ENCODE data around the gene IL7R. TPM values are rescaled to one million over a fixed set of nuclear protein-coding genes. Genes with fewer than 3 reads are reported as not detected.

Gene IL7R
- total RNA-seq, 1 donor from 2014 or later = 6.6 TPM

DNA sequence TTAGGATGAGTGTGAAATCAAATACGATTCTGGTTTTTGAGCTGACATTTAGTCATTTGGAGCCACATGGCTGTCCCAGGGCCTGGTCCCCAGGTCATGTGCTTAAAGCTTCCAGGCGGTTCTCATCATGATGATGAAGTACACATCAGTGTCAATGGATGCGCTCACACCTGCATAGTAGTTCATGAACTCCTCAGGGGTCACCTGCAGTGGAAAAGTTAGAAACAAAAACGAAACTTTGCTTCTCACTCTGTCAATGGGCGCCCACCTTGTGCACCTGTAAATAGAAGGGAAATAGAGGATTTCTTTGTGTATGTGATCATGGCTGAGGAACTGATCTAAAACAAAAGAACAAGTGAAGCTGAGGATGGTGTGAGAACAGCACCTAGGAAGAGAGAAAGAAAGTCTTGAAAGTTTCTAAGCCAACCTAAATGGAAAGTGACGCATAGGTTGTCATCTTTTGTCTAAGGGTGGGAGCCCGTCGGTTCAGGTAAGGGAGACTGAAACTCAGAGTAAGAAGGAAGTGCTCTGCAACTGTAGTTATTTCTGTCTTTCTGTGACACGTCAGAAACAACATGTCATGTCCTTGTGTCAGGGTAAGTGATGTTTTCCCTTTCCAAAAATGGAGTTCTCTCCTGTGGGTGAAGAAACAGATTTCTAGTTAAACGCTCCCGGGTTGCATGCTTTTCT is 47.9 kb downstream of the IL7R start:
- Histone ChIP-seq H3K27me3 (no peaks in the 10 kb centered on the region), H3K4me1 (no peaks in the 10 kb centered on the region), H3K36me3 (no peaks in the 10 kb centered on the region), H3K27ac (no peak overlapping the region), H3K4me3 (no peak overlapping the region), H3K9me3 (no peaks in the 10 kb centered on the region)
- no peak for DNase-seq (ENCODE audit: low spot score in 2 of 2)
- TF ChIP-seq, protein P1, sequence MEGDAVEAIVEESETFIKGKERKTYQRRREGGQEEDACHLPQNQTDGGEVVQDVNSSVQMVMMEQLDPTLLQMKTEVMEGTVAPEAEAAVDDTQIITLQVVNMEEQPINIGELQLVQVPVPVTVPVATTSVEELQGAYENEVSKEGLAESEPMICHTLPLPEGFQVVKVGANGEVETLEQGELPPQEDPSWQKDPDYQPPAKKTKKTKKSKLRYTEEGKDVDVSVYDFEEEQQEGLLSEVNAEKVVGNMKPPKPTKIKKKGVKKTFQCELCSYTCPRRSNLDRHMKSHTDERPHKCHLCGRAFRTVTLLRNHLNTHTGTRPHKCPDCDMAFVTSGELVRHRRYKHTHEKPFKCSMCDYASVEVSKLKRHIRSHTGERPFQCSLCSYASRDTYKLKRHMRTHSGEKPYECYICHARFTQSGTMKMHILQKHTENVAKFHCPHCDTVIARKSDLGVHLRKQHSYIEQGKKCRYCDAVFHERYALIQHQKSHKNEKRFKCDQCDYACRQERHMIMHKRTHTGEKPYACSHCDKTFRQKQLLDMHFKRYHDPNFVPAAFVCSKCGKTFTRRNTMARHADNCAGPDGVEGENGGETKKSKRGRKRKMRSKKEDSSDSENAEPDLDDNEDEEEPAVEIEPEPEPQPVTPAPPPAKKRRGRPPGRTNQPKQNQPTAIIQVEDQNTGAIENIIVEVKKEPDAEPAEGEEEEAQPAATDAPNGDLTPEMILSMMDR (IDR thresholded peaks at IDR 0.05) = no peak
- intact Hi-C loops (cut with DNase I) = no loop called here

DNA sequence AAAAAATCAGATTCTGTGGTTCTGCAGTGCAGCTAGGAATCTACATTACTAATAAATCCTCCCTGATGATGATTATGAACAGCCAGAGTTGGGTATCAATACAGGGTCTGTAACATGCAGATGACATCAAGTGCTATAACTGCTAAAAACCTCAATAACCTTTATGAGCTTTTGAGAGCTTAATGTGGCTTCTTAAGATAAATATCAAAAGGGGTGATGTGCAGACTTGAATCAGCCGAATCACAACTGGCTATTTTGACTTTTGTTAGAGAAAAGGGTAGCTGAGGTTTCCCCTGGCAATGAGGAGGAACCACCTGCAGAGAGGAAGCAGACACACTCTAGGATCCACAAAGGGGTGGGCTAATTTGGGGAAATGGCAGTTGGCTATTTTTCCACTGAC is 51.5 kb downstream of the IL7R start:
- Histone ChIP-seq H3K27ac (no peak overlapping the region), H3K4me1 (no peaks in the 10 kb centered on the region), H3K9me3 (no peaks in the 10 kb centered on the region), H3K4me3 (no peak overlapping the region), H3K36me3 (no peaks in the 10 kb centered on the region), H3K27me3 (no peaks in the 10 kb centered on the region)
- no peak for DNase-seq (ENCODE audit: low spot score in 2 of 2)
- TF ChIP-seq, protein P1 (IDR thresholded peaks at IDR 0.05) = no peak
- intact Hi-C loops (cut with DNase I) = no loop called here

DNA sequence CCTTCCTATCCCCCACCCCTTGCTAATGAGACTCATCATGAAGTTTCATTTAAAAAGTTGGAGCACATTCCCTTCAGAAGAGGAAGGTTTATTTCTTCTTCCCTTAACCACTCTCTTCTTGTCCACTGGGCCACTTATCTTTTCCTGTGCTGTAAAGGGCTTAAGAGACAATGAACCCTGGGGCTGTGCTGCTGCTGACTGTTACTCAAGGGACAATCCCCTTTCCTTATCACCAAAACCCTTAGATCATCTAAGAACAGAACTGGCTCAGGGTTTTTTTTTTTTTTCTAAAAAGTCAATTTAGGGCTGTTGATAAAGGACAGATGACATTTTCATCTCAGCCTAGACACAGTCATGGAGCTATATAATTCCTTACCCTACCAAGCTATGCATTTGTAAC is 52.1 kb downstream of the IL7R start:
- TF ChIP-seq, protein P1 (IDR thresholded peaks at IDR 0.05) = no peak
- Histone ChIP-seq H3K9me3 (no peaks in the 10 kb centered on the region), H3K4me1 (no peaks in the 10 kb centered on the region), H3K27ac (no peak overlapping the region), H3K36me3 (no peaks in the 10 kb centered on the region), H3K27me3 (no peaks in the 10 kb centered on the region), H3K4me3 (no peak overlapping the region)
- no peak for DNase-seq (ENCODE audit: low spot score in 2 of 2)
- intact Hi-C loops (cut with DNase I) = no loop called here

DNA sequence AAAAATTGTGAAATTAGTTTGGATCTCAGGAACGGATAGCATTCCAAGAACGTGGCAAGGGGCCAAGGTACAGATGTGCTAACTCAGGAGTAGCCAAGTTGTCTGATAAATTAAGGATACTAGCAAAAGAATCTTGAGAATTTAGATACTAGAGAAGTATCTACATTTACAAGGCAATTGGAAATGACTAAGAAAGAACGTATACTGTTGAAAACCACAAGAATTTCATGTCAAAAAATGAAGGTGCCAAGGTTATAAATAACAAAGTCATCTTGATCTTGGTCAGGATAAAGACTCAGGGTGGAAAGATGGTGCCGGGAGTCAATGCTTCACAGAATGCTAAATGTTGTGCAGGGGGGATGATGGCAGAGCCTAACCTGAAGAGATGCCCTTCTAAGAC is 62.5 kb downstream of the IL7R start:
- H3K27me3 ChIP-seq = no peaks in the 10 kb centered on the region
- DNase-seq (ENCODE audit: low spot score in 2 of 2) = no peak
- intact Hi-C loops (cut with DNase I) = no loop called here
- no peak overlapping the region for H3K4me3 ChIP-seq
- H3K27ac ChIP-seq = no peak overlapping the region
- no peaks in the 10 kb centered on the region for H3K36me3 ChIP-seq
- H3K9me3 ChIP-seq = no peaks in the 10 kb centered on the region
- TF ChIP-seq, protein P1 (IDR thresholded peaks at IDR 0.05) = no peak
- H3K4me1 ChIP-seq = no peaks in the 10 kb centered on the region

DNA sequence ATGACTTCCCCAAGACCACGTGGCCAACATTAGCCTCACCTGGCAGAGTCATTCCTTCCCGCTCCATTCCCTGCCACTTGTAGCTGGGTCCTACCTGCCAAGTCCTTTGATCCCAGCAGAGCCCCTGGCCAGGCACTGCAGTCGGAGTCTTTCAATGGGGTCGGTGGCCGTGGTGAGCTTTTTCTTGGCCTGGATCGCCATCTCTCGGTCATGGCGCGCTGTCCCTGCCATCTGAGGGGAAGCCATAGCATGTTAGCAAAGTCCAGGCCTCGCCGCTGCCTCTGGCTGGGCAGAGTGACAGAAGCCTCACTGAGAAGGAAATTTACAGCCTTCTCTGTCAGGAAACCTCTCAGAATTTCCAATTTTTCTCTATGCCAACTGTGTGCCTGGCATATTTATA is 64.2 kb downstream of the IL7R start:
- Histone ChIP-seq H3K9me3 (no peaks in the 10 kb centered on the region), H3K36me3 (no peaks in the 10 kb centered on the region), H3K4me3 (no peak overlapping the region), H3K27ac (no peak overlapping the region), H3K4me1 (no peaks in the 10 kb centered on the region), H3K27me3 (no peaks in the 10 kb centered on the region)
- TF ChIP-seq, protein P1 (IDR thresholded peaks at IDR 0.05) = no peak
- intact Hi-C loops (cut with DNase I) = no loop called here
- no peak for DNase-seq (ENCODE audit: low spot score in 2 of 2)

DNA sequence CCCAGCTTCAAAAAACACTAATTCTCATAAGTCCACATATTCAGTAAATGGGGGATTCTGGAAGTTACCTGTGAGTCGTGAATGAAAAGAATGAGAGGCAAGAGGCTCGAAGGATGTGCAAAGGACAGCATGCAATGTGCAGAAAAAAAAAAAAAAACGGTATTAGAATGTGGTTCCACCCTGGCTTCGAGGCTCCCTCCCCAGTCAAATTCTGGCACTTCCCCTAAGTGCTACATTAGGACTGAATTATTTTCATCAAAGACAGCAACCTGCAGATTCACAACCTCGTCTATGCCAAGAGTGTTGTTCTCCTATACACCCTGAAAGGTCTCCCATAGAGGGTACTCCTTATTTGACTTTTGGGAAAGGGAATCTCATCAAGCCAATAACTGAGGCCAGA is 65.2 kb downstream of the IL7R start:
- intact Hi-C loops (cut with DNase I) = no loop called here
- H3K27me3 ChIP-seq = no peaks in the 10 kb centered on the region

More for the DNA sequence above, 65.2 kb downstream of the IL7R start:
- no peaks in the 10 kb centered on the region for H3K36me3 ChIP-seq
- TF ChIP-seq, protein P1 (IDR thresholded peaks at IDR 0.05) = no peak
- H3K27ac ChIP-seq = no peak overlapping the region
- no peaks in the 10 kb centered on the region for H3K4me1 ChIP-seq
- H3K9me3 ChIP-seq = no peaks in the 10 kb centered on the region
- no peak overlapping the region for H3K4me3 ChIP-seq
- no peak for DNase-seq (ENCODE audit: low spot score in 2 of 2)
